HepG2 (cell line): ENCODE results near the gene SQOR. TPM values are rescaled to one million over a fixed set of nuclear protein-coding genes. Genes with fewer than 3 reads are reported as not detected.

ENCODE experiments used
- ATM ChIP-seq: fragments of 450-650 bp; IDR thresholded peaks from 2 replicates; pipeline ENCODE4 v1.7.1; 2017; ENCODE audit warnings: mild to moderate bottlenecking, borderline replicate concordance
- HINFP ChIP-seq: sonication (generic); formaldehyde crosslinking; IDR thresholded peaks from 2 replicates; pipeline ENCODE4 v1.4.0; 2020; ENCODE audit warnings: low read depth, mild to moderate bottlenecking, missing genetic modification reagents
- LCORL ChIP-seq, 2 experiments: fragments of 450-650 bp in 1 of 2; sonication (generic) in 1 of 2; formaldehyde crosslinking in 1 of 2; IDR thresholded peaks; 2 replicates each; pipeline versions ENCODE4 v1.5.0 to v1.6.1; 2017 to 2020; ENCODE audit warnings: antibody characterized with exemption in 1 of 2, missing genetic modification reagents in 1 of 2
- MED8 ChIP-seq: sonication (generic); formaldehyde crosslinking; IDR thresholded peaks from 2 replicates; pipeline ENCODE4 v1.8.1; 2023; ENCODE audit warnings: mild to moderate bottlenecking, missing genetic modification reagents; ENCODE audit not compliant: insufficient replicate concordance
- MTA1 ChIP-seq: sonication (generic); formaldehyde crosslinking; IDR thresholded peaks from 2 replicates; pipeline ENCODE4 v1.4.0; 2020; ENCODE audit warnings: missing genetic modification reagents, mild to moderate bottlenecking, borderline replicate concordance
- SAP130 ChIP-seq: IDR thresholded peaks from 2 replicates; pipeline ENCODE4 v1.6.1; 2016; ENCODE audit warnings: low read depth
- SNAPC4 ChIP-seq: sonication (generic); formaldehyde crosslinking; IDR thresholded peaks from 2 replicates; pipeline ENCODE4 v1.4.0; 2020; ENCODE audit warnings: mild to moderate bottlenecking, missing genetic modification reagents
- SOX13 ChIP-seq, 3 experiments: fragments of 450-650 bp in 1 of 3; sonication (generic) in 1 of 3; formaldehyde crosslinking in 1 of 3; IDR thresholded peaks in 2 of 3; conservative IDR thresholded peaks in 1 of 3; 2 replicates each; pipeline versions ENCODE4 v1.5.0 to v1.6.1; 2016 to 2020; ENCODE audit warnings: antibody characterized with exemption in 1 of 3, mild to moderate bottlenecking in 1 of 3, missing compliant biosample characterization in 1 of 3, missing genetic modification reagents in 1 of 3, moderate library complexity in 1 of 3
- UBTF ChIP-seq: sonication (generic); formaldehyde crosslinking; IDR thresholded peaks from 2 replicates; pipeline ENCODE4 v1.4.0; 2020; ENCODE audit warnings: mild to moderate bottlenecking, missing genetic modification reagents
- ZFAT ChIP-seq: sonication (generic); formaldehyde crosslinking; conservative IDR thresholded peaks from 2 replicates; pipeline ENCODE4 v1.8.1; 2023; ENCODE audit warnings: missing genetic modification reagents, inconsistent platforms
- ZFX ChIP-seq: sonication (generic); formaldehyde crosslinking; IDR thresholded peaks from 2 replicates; pipeline ENCODE4 v1.4.0; 2020; ENCODE audit warnings: mild to moderate bottlenecking, low read depth, missing genetic modification reagents, moderate library complexity
- ZMAT5 ChIP-seq: sonication (generic); formaldehyde crosslinking; IDR thresholded peaks from 2 replicates; pipeline ENCODE4 v1.5.0; 2020; ENCODE audit warnings: mild to moderate bottlenecking, low read depth, missing genetic modification reagents, borderline replicate concordance
- ZNF614 ChIP-seq: IDR thresholded peaks from 2 replicates; pipeline ENCODE4 v1.6.1; 2018; ENCODE audit warnings: missing biosample characterization, missing genetic modification reagents, inconsistent platforms, borderline replicate concordance
- ZNF687 ChIP-seq: sonication (generic); formaldehyde crosslinking; IDR thresholded peaks from 2 replicates; pipeline ENCODE4 v1.5.1; 2020; ENCODE audit warnings: mild to moderate bottlenecking, missing genetic modification reagents, moderate library complexity
- polyA plus RNA-seq, 8 experiments: library from polyadenylated mRNA; depleted of rRNA in 3 of 8; stranded (reverse) in 7 of 8; unstranded in 1 of 8; fragments of >200 nt; fragmentation: Illumina TruSeq in 4 of 8; extraction: Trizol in 4 of 8; gene quantifications; 2 replicates each; pipeline versions ENCODE4 v1.2.1 to v1.2.3, GENCODE V29; 2011 to 2016; ENCODE audit warnings: low read depth in 4 of 8, missing spikeins in 1 of 8, mixed read lengths in 1 of 8; ENCODE audit not compliant: insufficient read depth in 1 of 8
- total RNA-seq, 5 experiments: library from RNA; depleted of rRNA; stranded (reverse); fragments of >200 nt; fragmentation: Illumina TruSeq; extraction: Trizol; gene quantifications; 2 replicates each; pipeline ENCODE4 v1.2.3, GENCODE V29; 2016; ENCODE audit warnings: low read depth in 1 of 5

SQOR gene
- total and polyA plus RNA-seq, 2 of the 13 experiments (the other 11 are each of a cell fraction or from before 2014, with no cell fraction given), result 19.3 to 19.4 TPM

GRCh38 chr15:45635191-45635638 is 386 bp downstream of the SQOR start (continued):
- TF ChIP-seq SNAPC4 (CRISPR knock-in tag), result 0 out of 2 replicates have a peak, but pooled peaks have one; percentile 43
- TF ChIP-seq ZNF614 (CRISPR knock-in tag), result no peak
- peak; percentile 47; the same call in 1 of the 2 replicates for TF ChIP-seq SAP130 (CRISPR knock-in tag)
- peak; percentile 3 for TF ChIP-seq MED8 (CRISPR knock-in tag)
- TF ChIP-seq MTA1 (CRISPR knock-in tag), result peak; percentile 14; the same call in 1 of the 2 replicates
- 0 out of 2 replicates have a peak, but pooled peaks have one; percentile 1 for TF ChIP-seq UBTF (CRISPR knock-in tag)
- peak; percentile 52; the same call in 1 of the 2 replicates for TF ChIP-seq HINFP
- TF ChIP-seq ZNF687 (CRISPR knock-in tag), result peak; percentile 74
- TF ChIP-seq ZFAT, result no peak
- no peak for TF ChIP-seq ATM
- no peak for TF ChIP-seq SOX13 (IDR thresholded peaks at IDR 0.05)
- TF ChIP-seq SOX13 (CRISPR knock-in tag; conservative IDR thresholded peaks at IDR 0.05 in 1 of 2, IDR thresholded peaks at IDR 0.05 in 1 of 2), result no peak
- TF ChIP-seq LCORL (IDR thresholded peaks at IDR 0.05), result no peak
- 0 out of 2 replicates have a peak, but pooled peaks have one; percentile 10 for TF ChIP-seq LCORL (CRISPR knock-in tag; IDR thresholded peaks at IDR 0.05)
- TF ChIP-seq ZFX (CRISPR knock-in tag), result 0 out of 2 replicates have a peak, but pooled peaks have one; percentile 22
- TF ChIP-seq ZMAT5 (CRISPR knock-in tag), result no peak
